Breast epithelium (tissue), 4 donors: ENCODE measurements around the gene LBP. TPM values are rescaled to one million over a fixed set of nuclear protein-coding genes. Genes with fewer than 3 reads are reported as not detected.
"Not testable (repeated sequence)": the region's sequence is repeated elsewhere in the genome, so short reads cannot be mapped to it uniquely, and the experiment has no call there.

Experiments used
- DNase-seq, 2 donors: peaks; one replicate each; pipeline ENCODE4 v3.0.0-alpha.2; 2019; ENCODE audit warnings: low spot score in 2 of 2
- H3K27ac ChIP-seq, 2 donors: fragments of 200-600 bp; sonication (generic) in 1 of 2; one replicate each; pipeline ENCODE4 v1.5.1; 2016 to 2019; ENCODE audit warnings: mild to moderate bottlenecking in 1 of 2
- H3K27me3 ChIP-seq, 2 donors: fragments of 200-600 bp; sonication (generic) in 1 of 2; one replicate each; pipeline versions ENCODE4 v1.5.1 to v1.6.0; 2017 to 2019; ENCODE audit warnings: control low read depth in 1 of 2, mild to moderate bottlenecking in 1 of 2
- H3K36me3 ChIP-seq: fragments of 200-600 bp; one replicate; pipeline ENCODE4 v1.5.1; 2019
- H3K4me1 ChIP-seq, 2 donors: fragments of 200-600 bp; sonication (generic); one replicate each; pipeline ENCODE4 v1.5.1; 2016 to 2019; ENCODE audit warnings: control low read depth in 1 of 2
- H3K4me3 ChIP-seq, 3 donors: fragments of 200-600 bp; sonication (generic); 1 replicate in 2 of 3; 2 replicates in 1 of 3; pipeline ENCODE4 v1.5.1; 2016 to 2019; ENCODE audit warnings: mild to moderate bottlenecking in 3 of 3, moderate library complexity in 2 of 3
- H3K9me3 ChIP-seq, 2 donors: fragments of 200-600 bp; sonication (generic) in 1 of 2; one replicate each; pipeline ENCODE4 v1.5.1; 2016 to 2019; ENCODE audit warnings: control low read depth in 1 of 2
- CTCF ChIP-seq, 3 donors: fragments of 450-650 bp; IDR thresholded peaks; one replicate each; pipeline ENCODE4 v1.5.1; 2016 to 2017; ENCODE audit warnings: antibody characterized with exemption in 3 of 3, mild to moderate bottlenecking in 3 of 3, moderate library complexity in 3 of 3
- POLR2A ChIP-seq: fragments of 450-650 bp; IDR thresholded peaks from one replicate; pipeline ENCODE4 v1.6.1; 2016; ENCODE audit warnings: antibody characterized with exemption, mild to moderate bottlenecking, moderate library complexity
- POLR2AphosphoS5 ChIP-seq, 3 donors: sonication (generic); formaldehyde crosslinking; IDR thresholded peaks; one replicate each; pipeline ENCODE4 v1.6.1; 2017; ENCODE audit warnings: antibody characterized with exemption in 3 of 3
- intact Hi-C: fragments of 100-400 bp; cut with DNase I; formaldehyde crosslinking; loops from one replicate; pipeline ENCODE4 v1.15.1; 2023; ENCODE audit warnings: low total_unique reads
- total RNA-seq, 3 donors: library from RNA; depleted of rRNA; stranded (reverse); fragments of >200 nt; gene quantifications; one replicate each; pipeline ENCODE4 v1.1.0, GENCODE V29; 2016

Gene LBP
- total RNA-seq, 3 donors from 2014 or later, result 0.73 to 15.0 (median 3.9) TPM

- intact Hi-C loops, result no loop called here
- Histone ChIP-seq H3K9me3 (peaks cover 4 to 5% of the 10 kb centered on the region in 2 donors), H3K27me3 (no peaks in the 10 kb centered on the region), H3K27ac (no peak overlapping the region), H3K4me1 (no peaks in the 10 kb centered on the region), H3K36me3 (no peaks in the 10 kb centered on the region), H3K4me3 (no peak overlapping the region)
- DNase-seq, result no peak
- peak in 1 of 3 donors; percentile 14 for TF ChIP-seq CTCF (IDR thresholded peaks at IDR 0.05)
- TF ChIP-seq POLR2AphosphoS5 (IDR thresholded peaks at IDR 0.05), result no peak
These were observed 7.3 kb upstream of the LBP start for GRCh38 chr20:38338849-38339520.

- DNase-seq, H3K4me1 ChIP-seq, H3K9me3 ChIP-seq, H3K27me3 ChIP-seq, intact Hi-C loops, H3K4me3 ChIP-seq, H3K36me3 ChIP-seq, H3K27ac ChIP-seq: not testable (repeated sequence)
These were observed 6.8 kb upstream of the LBP start for GRCh38 chr20:38339521-38339896.

GRCh38 chr20:38339997-38340396 is 6.3 kb upstream of the LBP start:
- no peak for DNase-seq
- no peak for TF ChIP-seq CTCF (IDR thresholded peaks at IDR 0.05)
- no peak for TF ChIP-seq POLR2A
- no peak for TF ChIP-seq POLR2AphosphoS5 (IDR thresholded peaks at IDR 0.05)
- peaks cover 4 to 5% of the 10 kb centered on the region in 2 donors for H3K9me3 ChIP-seq
- intact Hi-C loops, result no loop called here
- H3K4me1 ChIP-seq, result no peaks in the 10 kb centered on the region
- no peak overlapping the region for H3K27ac ChIP-seq
- H3K4me3 ChIP-seq, result no peak overlapping the region
- no peaks in the 10 kb centered on the region for H3K27me3 ChIP-seq
- H3K36me3 ChIP-seq, result no peaks in the 10 kb centered on the region

- H3K4me3 ChIP-seq, result no peak overlapping the region
- no peak overlapping the region for H3K27ac ChIP-seq
- H3K4me1 ChIP-seq, result no peaks in the 10 kb centered on the region
- H3K27me3 ChIP-seq, result no peaks in the 10 kb centered on the region
- TF ChIP-seq POLR2A (no peak), POLR2AphosphoS5 (IDR thresholded peaks at IDR 0.05) (no peak), CTCF (IDR thresholded peaks at IDR 0.05) (no peak)
- H3K36me3 ChIP-seq, result no peaks in the 10 kb centered on the region
- peaks cover 4 to 5% of the 10 kb centered on the region in 2 donors for H3K9me3 ChIP-seq
- no peak for DNase-seq
- intact Hi-C loops, result no loop called here
These were observed 5.6 kb upstream of the LBP start for GRCh38 chr20:38340693-38341092.

GRCh38 chr20:38342216-38342615 is 4.1 kb upstream of the LBP start:
- intact Hi-C loops, result no loop called here
- TF ChIP-seq CTCF (IDR thresholded peaks at IDR 0.05), result no peak
- no peak for TF ChIP-seq POLR2A
- TF ChIP-seq POLR2AphosphoS5 (IDR thresholded peaks at IDR 0.05), result no peak
- Histone ChIP-seq H3K9me3 (peaks cover 4 to 5% of the 10 kb centered on the region in 2 donors), H3K36me3 (no peaks in the 10 kb centered on the region), H3K27me3 (no peaks in the 10 kb centered on the region), H3K4me3 (no peak overlapping the region), H3K27ac (no peak overlapping the region), H3K4me1 (no peaks in the 10 kb centered on the region)
- no peak for DNase-seq
